KMS-11 (cell line): ENCODE results near the gene PKD1L1.

Experiments used
- H2AFZ ChIP-seq: fragments of 200-600 bp; sonication (generic); 2 replicates; pipeline ENCODE4 v1.6.1; 2016; ENCODE audit warnings: antibody characterized with exemption, mixed run types, low read depth
- H3K27ac ChIP-seq: fragments of 200-600 bp; sonication (generic); 2 replicates; pipeline ENCODE4 v1.6.1; 2016; ENCODE audit warnings: mild to moderate bottlenecking, mixed run types
- H3K27me3 ChIP-seq: fragments of 200-600 bp; sonication (generic); 2 replicates; pipeline ENCODE4 v1.6.1; 2017; ENCODE audit warnings: mild to moderate bottlenecking, low read depth, mixed run types, moderate library complexity; ENCODE audit not compliant: insufficient read depth
- H3K36me3 ChIP-seq: fragments of 200-600 bp; sonication (generic); 2 replicates; pipeline ENCODE4 v1.6.1; 2017; ENCODE audit warnings: mild to moderate bottlenecking, mixed run types; ENCODE audit not compliant: insufficient read depth
- H3K4me1 ChIP-seq: fragments of 200-600 bp; sonication (generic); 2 replicates; pipeline ENCODE4 v1.6.1; 2016; ENCODE audit warnings: mild to moderate bottlenecking, low read depth, mixed run types; ENCODE audit not compliant: poor library complexity, severe bottlenecking
- H3K4me2 ChIP-seq: fragments of 200-600 bp; sonication (generic); 2 replicates; pipeline ENCODE4 v1.7.0; 2016; ENCODE audit warnings: mild to moderate bottlenecking, mixed run types
- H3K4me3 ChIP-seq: fragments of 200-600 bp; sonication (generic); IDR thresholded peaks from 2 replicates; pipeline ENCODE4 v1.6.1; 2017; ENCODE audit warnings: low read depth, low read length, mixed read lengths; ENCODE audit not compliant: insufficient read depth
- H3K79me2 ChIP-seq: fragments of 200-600 bp; sonication (generic); 2 replicates; pipeline ENCODE4 v1.6.1; 2016; ENCODE audit warnings: low read depth, mixed run types; ENCODE audit not compliant: insufficient read depth
- H3K9ac ChIP-seq: fragments of 200-600 bp; sonication (generic); 2 replicates; pipeline ENCODE4 v1.6.1; 2016; ENCODE audit warnings: mild to moderate bottlenecking, mixed run types
- H4K20me1 ChIP-seq: fragments of 200-600 bp; sonication (generic); 2 replicates; pipeline ENCODE4 v1.6.1; 2016; ENCODE audit warnings: mild to moderate bottlenecking, mixed run types; ENCODE audit not compliant: insufficient read depth
- CTCF ChIP-seq: fragments of 200-600 bp; sonication (generic); conservative IDR thresholded peaks from 2 replicates; pipeline ENCODE4 v1.6.1; 2017; ENCODE audit warnings: low read depth, mild to moderate bottlenecking, antibody characterized with exemption, low read length, moderate library complexity, mixed read lengths

PKD1L1 gene

GRCh38 chr7:47979832-47980181, 31.5 kb upstream of the PKD1L1 start:
- H3K4me3 ChIP-seq = no peak overlapping the region
- no peak overlapping the region for H3K27ac ChIP-seq
- peaks cover 13% of the 10 kb centered on the region for H3K4me1 ChIP-seq
- no peak for TF ChIP-seq CTCF
- H3K27me3 ChIP-seq = no peaks in the 10 kb centered on the region
- H2AFZ ChIP-seq = peak overlapping the region; percentile 64
- H3K79me2 ChIP-seq = peaks cover 19% of the 10 kb centered on the region; the same call in 1 of the 2 replicates
- peak overlapping the region; percentile 49 for H3K4me2 ChIP-seq
- H3K9ac ChIP-seq = peak overlapping the region; percentile 62; the same call in 1 of the 2 replicates
- H3K36me3 ChIP-seq = no peaks in the 10 kb centered on the region
- H4K20me1 ChIP-seq = no peaks in the 10 kb centered on the region

- peak within 1 kb of the TSS; percentile 62; the same call in 1 of the 2 replicates for H3K9ac ChIP-seq
- H3K4me1 ChIP-seq = peaks cover 13% of the 10 kb centered on the region
- peak within 1 kb of the TSS; percentile 64 for H2AFZ ChIP-seq
- no peak for TF ChIP-seq CTCF
- no peak within 1 kb of the TSS for H3K4me3 ChIP-seq
- H3K79me2 ChIP-seq = peaks cover 19% of the 10 kb centered on the region; the same call in 1 of the 2 replicates
- H3K27me3 ChIP-seq = no peaks in the 10 kb centered on the region
- H3K4me2 ChIP-seq = peak within 1 kb of the TSS; percentile 94
- H4K20me1 ChIP-seq = no peaks in the 10 kb centered on the region
- no peaks in the 10 kb centered on the region for H3K36me3 ChIP-seq
- peak within 1 kb of the TSS; percentile 68 for H3K27ac ChIP-seq
Measured at GRCh38 chr7:47979145-47979831, 31.0 kb upstream of the PKD1L1 start, which contains the start of gene HUS1. TSS of gene HUS1 (minus strand) at chr7:47979615. CDS start at chr7:47979519, 96 bp downstream.

- peaks cover 19% of the 10 kb centered on the region; the same call in 1 of the 2 replicates for H3K79me2 ChIP-seq
- peak overlapping the region; percentile 62; the same call in 1 of the 2 replicates for H3K9ac ChIP-seq
- H3K36me3 ChIP-seq = no peaks in the 10 kb centered on the region
- H3K4me2 ChIP-seq = peak overlapping the region; percentile 94
- H3K4me3 ChIP-seq = no peak overlapping the region
- peak overlapping the region; percentile 68 for H3K27ac ChIP-seq
- no peaks in the 10 kb centered on the region for H3K27me3 ChIP-seq
- H2AFZ ChIP-seq = peak overlapping the region; percentile 52; the same call in 1 of the 2 replicates
- no peaks in the 10 kb centered on the region for H4K20me1 ChIP-seq
- TF ChIP-seq CTCF = no peak
- H3K4me1 ChIP-seq = peaks cover 13% of the 10 kb centered on the region
Measured at GRCh38 chr7:47978790-47979144, 30.5 kb upstream of the PKD1L1 start.

- Histone ChIP-seq H3K4me2 (no peak overlapping the region), H3K27me3 (no peaks in the 10 kb centered on the region), H3K79me2 (peaks cover 17% of the 10 kb centered on the region; the same call in 1 of the 2 replicates), H4K20me1 (no peaks in the 10 kb centered on the region), H3K9ac (no peak overlapping the region), H2AFZ (no peak overlapping the region), H3K36me3 (no peaks in the 10 kb centered on the region), H3K4me1 (peaks cover 9% of the 10 kb centered on the region), H3K4me3 (no peak overlapping the region), H3K27ac (no peak overlapping the region)
- TF ChIP-seq CTCF = no peak
Measured at GRCh38 chr7:47973739-47974138, 25.5 kb upstream of the PKD1L1 start.
